HepG2 (cell line): ENCODE results near the gene TRIP4.

Experiments used
- ARID2 ChIP-seq: sonication (generic); formaldehyde crosslinking; IDR thresholded peaks from 2 replicates; pipeline ENCODE4 v1.8.1; 2022; ENCODE audit warnings: mild to moderate bottlenecking, missing genetic modification reagents, borderline replicate concordance
- EP300 ChIP-seq, 3 experiments: sonication (generic) in 1 of 3; formaldehyde crosslinking in 1 of 3; IDR thresholded peaks; 2 replicates each; pipeline versions ENCODE4 v1.5.1 to v1.6.1; 2011 to 2020; ENCODE audit warnings: low read depth in 2 of 3, low read length in 2 of 3, borderline replicate concordance in 1 of 3, improper control_type of control experiment in 1 of 3, mild to moderate bottlenecking in 1 of 3, missing genetic modification reagents in 1 of 3, moderate library complexity in 1 of 3
- ESRRA ChIP-seq: sonication (generic); formaldehyde crosslinking; IDR thresholded peaks from 2 replicates; pipeline ENCODE4 v1.5.1; 2020; ENCODE audit warnings: mild to moderate bottlenecking, low read depth, missing genetic modification reagents
- KLF13 ChIP-seq: sonication (generic); formaldehyde crosslinking; IDR thresholded peaks from 2 replicates; pipeline ENCODE4 v1.4.0; 2020; ENCODE audit warnings: mild to moderate bottlenecking, missing genetic modification reagents
- NFE2L1 ChIP-seq: sonication (generic); formaldehyde crosslinking; IDR thresholded peaks from 2 replicates; pipeline ENCODE4 v1.4.0; 2020; ENCODE audit warnings: missing genetic modification reagents, mild to moderate bottlenecking, borderline replicate concordance
- NR1H2 ChIP-seq: sonication (generic); formaldehyde crosslinking; IDR thresholded peaks from 2 replicates; pipeline ENCODE4 v1.8.1; 2022; ENCODE audit warnings: low read depth, missing genetic modification reagents, borderline replicate concordance
- POLR2G ChIP-seq: fragments of 200-400 bp; formaldehyde crosslinking; IDR thresholded peaks from 2 replicates; pipeline ENCODE4 v1.6.1; 2018; ENCODE audit warnings: mild to moderate bottlenecking, low read depth, low read length, moderate library complexity
- SMAD3 ChIP-seq: sonication (generic); formaldehyde crosslinking; IDR thresholded peaks from 2 replicates; pipeline ENCODE4 v1.4.0; 2020; ENCODE audit warnings: missing genetic modification reagents
- SRSF1 ChIP-seq: fragments of 200-400 bp; formaldehyde crosslinking; optimal IDR thresholded peaks from 2 replicates; pipeline ENCODE3; 2017; ENCODE audit warnings: mild to moderate bottlenecking, low read depth, low read length, moderate library complexity
- SUZ12 ChIP-seq: fragments of 150-350 bp; IDR thresholded peaks from 2 replicates; pipeline ENCODE4 v1.6.1; 2014; ENCODE audit warnings: low read depth, low read length
- TBL1XR1 ChIP-seq: fragments of 150-350 bp; IDR thresholded peaks from 2 replicates; pipeline ENCODE4 v1.6.1; 2014; ENCODE audit warnings: borderline replicate concordance, low read length; ENCODE audit not compliant: partially characterized antibody
- TF ChIP-seq, protein P1 (sequence below): sonication (generic); formaldehyde crosslinking; IDR thresholded peaks from 2 replicates; pipeline ENCODE4 v1.5.0; 2020; ENCODE audit warnings: mild to moderate bottlenecking, missing genetic modification reagents, borderline replicate concordance
- TF ChIP-seq, protein P2 (sequence below): sonication (generic); formaldehyde crosslinking; IDR thresholded peaks from 2 replicates; pipeline ENCODE4 v1.9.0; 2021; ENCODE audit warnings: missing genetic modification reagents, borderline replicate concordance

DNA sequence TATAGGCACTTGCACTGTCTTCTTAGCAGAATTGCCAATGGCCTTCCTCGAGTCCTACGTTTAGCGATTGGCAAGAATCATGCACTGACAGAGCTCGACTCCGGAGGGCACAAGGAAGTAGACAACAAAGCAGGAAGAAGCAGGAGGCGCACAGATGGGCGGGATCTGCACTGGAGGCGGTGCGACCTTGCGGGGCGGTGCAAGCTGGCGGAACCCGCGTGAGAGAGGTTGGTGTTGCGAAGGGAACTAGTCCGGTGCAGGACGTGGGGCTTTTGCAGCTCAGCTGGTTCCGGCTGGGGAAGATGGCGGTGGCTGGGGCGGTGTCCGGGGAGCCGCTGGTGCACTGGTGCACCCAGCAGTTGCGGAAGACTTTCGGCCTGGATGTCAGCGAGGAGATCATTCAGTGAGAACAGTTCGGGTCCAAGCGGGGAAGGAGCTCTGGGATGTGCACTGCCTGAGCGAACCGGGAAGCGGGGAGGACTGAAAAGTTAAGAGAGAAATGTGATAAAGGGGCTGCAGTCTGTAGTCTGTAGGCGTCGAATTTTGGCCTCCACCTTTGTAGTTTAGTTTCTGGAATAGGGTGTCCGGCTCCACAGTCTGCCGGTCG, at the start of gene TRIP4:
- peak; percentile 95 for TF ChIP-seq POLR2G
- TF ChIP-seq KLF13 (CRISPR knock-in tag): no peak
- TF ChIP-seq SRSF1: peak; percentile 92
- peak; percentile 98 for TF ChIP-seq SMAD3 (CRISPR knock-in tag)
- TF ChIP-seq NFE2L1: no peak
- peak; percentile 80 for TF ChIP-seq TBL1XR1
- TF ChIP-seq ESRRA (CRISPR knock-in tag): peak; percentile 85
- TF ChIP-seq EP300 (IDR thresholded peaks at IDR 0.05; ENCODE audit: low read depth in 2 of 2, low read length in 2 of 2): peak in 1 of 2 experiments; percentile 67; a peak in 2 of 4 replicates
- peak; percentile 74 for TF ChIP-seq EP300 (CRISPR knock-in tag; IDR thresholded peaks at IDR 0.05; ENCODE audit: borderline replicate concordance)
- TF ChIP-seq NR1H2 (CRISPR knock-in tag): no peak
- no peak for TF ChIP-seq SUZ12
- TF ChIP-seq, protein P1, sequence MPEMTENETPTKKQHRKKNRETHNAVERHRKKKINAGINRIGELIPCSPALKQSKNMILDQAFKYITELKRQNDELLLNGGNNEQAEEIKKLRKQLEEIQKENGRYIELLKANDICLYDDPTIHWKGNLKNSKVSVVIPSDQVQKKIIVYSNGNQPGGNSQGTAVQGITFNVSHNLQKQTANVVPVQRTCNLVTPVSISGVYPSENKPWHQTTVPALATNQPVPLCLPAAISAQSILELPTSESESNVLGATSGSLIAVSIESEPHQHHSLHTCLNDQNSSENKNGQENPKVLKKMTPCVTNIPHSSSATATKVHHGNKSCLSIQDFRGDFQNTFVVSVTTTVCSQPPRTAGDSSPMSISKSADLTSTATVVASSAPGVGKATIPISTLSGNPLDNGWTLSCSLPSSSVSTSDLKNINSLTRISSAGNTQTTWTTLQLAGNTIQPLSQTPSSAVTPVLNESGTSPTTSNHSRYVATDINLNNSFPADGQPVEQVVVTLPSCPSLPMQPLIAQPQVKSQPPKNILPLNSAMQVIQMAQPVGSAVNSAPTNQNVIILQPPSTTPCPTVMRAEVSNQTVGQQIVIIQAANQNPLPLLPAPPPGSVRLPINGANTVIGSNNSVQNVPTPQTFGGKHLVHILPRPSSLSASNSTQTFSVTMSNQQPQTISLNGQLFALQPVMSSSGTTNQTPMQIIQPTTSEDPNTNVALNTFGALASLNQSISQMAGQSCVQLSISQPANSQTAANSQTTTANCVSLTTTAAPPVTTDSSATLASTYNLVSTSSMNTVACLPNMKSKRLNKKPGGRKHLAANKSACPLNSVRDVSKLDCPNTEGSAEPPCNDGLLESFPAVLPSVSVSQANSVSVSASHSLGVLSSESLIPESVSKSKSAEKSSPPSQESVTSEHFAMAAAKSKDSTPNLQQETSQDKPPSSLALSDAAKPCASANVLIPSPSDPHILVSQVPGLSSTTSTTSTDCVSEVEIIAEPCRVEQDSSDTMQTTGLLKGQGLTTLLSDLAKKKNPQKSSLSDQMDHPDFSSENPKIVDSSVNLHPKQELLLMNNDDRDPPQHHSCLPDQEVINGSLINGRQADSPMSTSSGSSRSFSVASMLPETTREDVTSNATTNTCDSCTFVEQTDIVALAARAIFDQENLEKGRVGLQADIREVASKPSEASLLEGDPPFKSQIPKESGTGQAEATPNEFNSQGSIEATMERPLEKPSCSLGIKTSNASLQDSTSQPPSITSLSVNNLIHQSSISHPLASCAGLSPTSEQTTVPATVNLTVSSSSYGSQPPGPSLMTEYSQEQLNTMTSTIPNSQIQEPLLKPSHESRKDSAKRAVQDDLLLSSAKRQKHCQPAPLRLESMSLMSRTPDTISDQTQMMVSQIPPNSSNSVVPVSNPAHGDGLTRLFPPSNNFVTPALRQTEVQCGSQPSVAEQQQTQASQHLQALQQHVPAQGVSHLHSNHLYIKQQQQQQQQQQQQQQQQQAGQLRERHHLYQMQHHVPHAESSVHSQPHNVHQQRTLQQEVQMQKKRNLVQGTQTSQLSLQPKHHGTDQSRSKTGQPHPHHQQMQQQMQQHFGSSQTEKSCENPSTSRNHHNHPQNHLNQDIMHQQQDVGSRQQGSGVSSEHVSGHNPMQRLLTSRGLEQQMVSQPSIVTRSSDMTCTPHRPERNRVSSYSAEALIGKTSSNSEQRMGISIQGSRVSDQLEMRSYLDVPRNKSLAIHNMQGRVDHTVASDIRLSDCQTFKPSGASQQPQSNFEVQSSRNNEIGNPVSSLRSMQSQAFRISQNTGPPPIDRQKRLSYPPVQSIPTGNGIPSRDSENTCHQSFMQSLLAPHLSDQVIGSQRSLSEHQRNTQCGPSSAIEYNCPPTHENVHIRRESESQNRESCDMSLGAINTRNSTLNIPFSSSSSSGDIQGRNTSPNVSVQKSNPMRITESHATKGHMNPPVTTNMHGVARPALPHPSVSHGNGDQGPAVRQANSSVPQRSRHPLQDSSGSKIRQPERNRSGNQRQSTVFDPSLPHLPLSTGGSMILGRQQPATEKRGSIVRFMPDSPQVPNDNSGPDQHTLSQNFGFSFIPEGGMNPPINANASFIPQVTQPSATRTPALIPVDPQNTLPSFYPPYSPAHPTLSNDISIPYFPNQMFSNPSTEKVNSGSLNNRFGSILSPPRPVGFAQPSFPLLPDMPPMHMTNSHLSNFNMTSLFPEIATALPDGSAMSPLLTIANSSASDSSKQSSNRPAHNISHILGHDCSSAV (CRISPR knock-in tag): no peak
- TF ChIP-seq ARID2 (CRISPR knock-in tag): no peak
- TF ChIP-seq, protein P2, sequence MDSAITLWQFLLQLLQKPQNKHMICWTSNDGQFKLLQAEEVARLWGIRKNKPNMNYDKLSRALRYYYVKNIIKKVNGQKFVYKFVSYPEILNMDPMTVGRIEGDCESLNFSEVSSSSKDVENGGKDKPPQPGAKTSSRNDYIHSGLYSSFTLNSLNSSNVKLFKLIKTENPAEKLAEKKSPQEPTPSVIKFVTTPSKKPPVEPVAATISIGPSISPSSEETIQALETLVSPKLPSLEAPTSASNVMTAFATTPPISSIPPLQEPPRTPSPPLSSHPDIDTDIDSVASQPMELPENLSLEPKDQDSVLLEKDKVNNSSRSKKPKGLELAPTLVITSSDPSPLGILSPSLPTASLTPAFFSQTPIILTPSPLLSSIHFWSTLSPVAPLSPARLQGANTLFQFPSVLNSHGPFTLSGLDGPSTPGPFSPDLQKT: peak; percentile 58; the same call in 1 of the 2 replicates
